ENCODE results near the gene CELF5. TPM values are rescaled to one million over a fixed set of nuclear protein-coding genes. Genes with fewer than 3 reads are reported as not detected.
A peak's percentile ranks its signal among the peaks of the same experiment; 100 is the strongest.

The CELF5 gene
- total and polyA plus RNA-seq, 10 donors: 0.05 to 0.19 (median 0.10) TPM; not detected in 7

GRCh38 chr19:3208317-3209207, 15.9 kb upstream of the CELF5 start:
- no peak overlapping the region for H3K4me3 ChIP-seq
- no peak overlapping the region for H3K27ac ChIP-seq
- TF ChIP-seq POLR2A (IDR thresholded peaks at IDR 0.05): no peak
- intact Hi-C loops (cut with DNase I; ENCODE audit: low total_unique reads): no loop called here
- H3K27me3 ChIP-seq (replicated peaks in 1 of 7): no peaks in the 10 kb centered on the region
- WGBS, 5 donors: 86 to 93% (median 89%) methylated on average over 21 to 33 of the region's 33 CpGs
- no peaks in the 10 kb centered on the region for H3K9me3 ChIP-seq
- peaks cover 3 to 62% (median 49%) of the 10 kb centered on the region in 6 donors for H3K36me3 ChIP-seq
- H3K4me1 ChIP-seq: peaks cover 0 to 14% (median 3%) of the 10 kb centered on the region in 6 donors
- DNase-seq: no peak

GRCh38 chr19:3210347-3211017, 14.0 kb upstream of the CELF5 start:
- H3K9me3 ChIP-seq: no peaks in the 10 kb centered on the region
- no peak for TF ChIP-seq POLR2A (IDR thresholded peaks at IDR 0.05)
- TF ChIP-seq CTCF (IDR thresholded peaks at IDR 0.05 in 8 of 11, conservative IDR thresholded peaks at IDR 0.05 in 3 of 11): peak; percentile 30 to 89 (median 65)
- TF ChIP-seq POLR2AphosphoS5 (IDR thresholded peaks at IDR 0.05): peak; percentile 31 to 72 (median 39)
- WGBS, 5 donors: 43 to 56% (median 47%) methylated on average over 19 to 20 of the region's 20 CpGs
- H3K4me1 ChIP-seq: peaks cover 0 to 14% (median 3%) of the 10 kb centered on the region in 6 donors
- DNase-seq: peak; percentile 91
- H3K27me3 ChIP-seq (replicated peaks in 1 of 7): no peaks in the 10 kb centered on the region
- H3K27ac ChIP-seq: no peak overlapping the region
- H3K36me3 ChIP-seq: peaks cover 3 to 42% (median 30%) of the 10 kb centered on the region in 6 donors
- no peak overlapping the region for H3K4me3 ChIP-seq
- intact Hi-C loops (cut with DNase I; ENCODE audit: low total_unique reads): no loop called here

GRCh38 chr19:3211191-3211590, 13.3 kb upstream of the CELF5 start:
- Histone ChIP-seq H3K9me3 (no peaks in the 10 kb centered on the region), H3K4me1 (peaks cover 0 to 14% (median 3%) of the 10 kb centered on the region in 6 donors), H3K4me3 (no peak overlapping the region), H3K27me3 (replicated peaks in 1 of 7) (no peaks in the 10 kb centered on the region), H3K27ac (no peak overlapping the region), H3K36me3 (peaks cover 3 to 35% (median 23%) of the 10 kb centered on the region in 6 donors)
- 64 to 77% (median 72%) methylated on average over 10 to 12 of the region's 12 CpGs for WGBS, 5 donors
- intact Hi-C loops (cut with DNase I; ENCODE audit: low total_unique reads): no loop called here
- TF ChIP-seq POLR2A (IDR thresholded peaks at IDR 0.05): no peak
- TF ChIP-seq CTCF (IDR thresholded peaks at IDR 0.05 in 8 of 11, conservative IDR thresholded peaks at IDR 0.05 in 3 of 11): no peak
- TF ChIP-seq POLR2AphosphoS5 (IDR thresholded peaks at IDR 0.05): peak in 2 of 3 donors; percentile 3 to 5
- DNase-seq: no peak

GRCh38 chr19:3213159-3213558, 11.3 kb upstream of the CELF5 start:
- no peaks in the 10 kb centered on the region for H3K27me3 ChIP-seq (replicated peaks in 1 of 7)
- TF ChIP-seq POLR2A (IDR thresholded peaks at IDR 0.05) (no peak), POLR2AphosphoS5 (IDR thresholded peaks at IDR 0.05) (no peak), CTCF (IDR thresholded peaks at IDR 0.05 in 8 of 11, conservative IDR thresholded peaks at IDR 0.05 in 3 of 11) (no peak)
- H3K4me1 ChIP-seq: peaks cover 0 to 14% (median 3%) of the 10 kb centered on the region in 6 donors
- no peak overlapping the region for H3K27ac ChIP-seq
- WGBS, 5 donors: 90 to 93% (median 91%) methylated on average over 7 of the region's 7 CpGs
- peaks cover 0 to 3% (median 0%) of the 10 kb centered on the region in 8 donors for H3K9me3 ChIP-seq
- intact Hi-C loops (cut with DNase I; ENCODE audit: low total_unique reads): no loop called here
- no peak overlapping the region for H3K4me3 ChIP-seq
- peaks cover 0 to 16% (median 4%) of the 10 kb centered on the region in 6 donors for H3K36me3 ChIP-seq
- DNase-seq: no peak
